Activated T-cell treated with anti-CD3 and anti-CD28 coated beads, Interleukin-2, amount 50 U/mL, for 4 hours (primary cell): ENCODE measurements around the gene PABPC3. TPM values are rescaled to one million over a fixed set of nuclear protein-coding genes. Genes with fewer than 3 reads are reported as not detected.

Source experiments
- ATAC-seq, 2 donors: fragments of 200-7000 bp; cut with Tn5 transposase; one replicate each; pipeline ENCODE4 v1.10.0; 2021
- DNase-seq: peaks from one replicate; pipeline ENCODE4 v3.0.0-alpha.2; 2020
- H3K27me3 Mint-ChIP-seq: one replicate; pipeline ENCODE4 v1.8.0; 2021; ENCODE audit warnings: low read depth, mixed read lengths
- H3K36me3 Mint-ChIP-seq: one replicate; pipeline ENCODE4 v1.8.0; 2022; ENCODE audit warnings: mixed read lengths; ENCODE audit not compliant: insufficient read depth
- H3K4me1 Mint-ChIP-seq: one replicate; pipeline ENCODE4 v1.8.0; 2021; ENCODE audit warnings: low read depth, mixed read lengths
- H3K4me3 Mint-ChIP-seq: one replicate; pipeline ENCODE4 v1.8.0; 2021; ENCODE audit warnings: mild to moderate bottlenecking, moderate library complexity, mixed read lengths
- H3K9me3 Mint-ChIP-seq: one replicate; pipeline ENCODE4 v1.8.0; 2021; ENCODE audit warnings: mixed read lengths
- total RNA-seq, 3 donors: library from RNA; stranded (reverse); gene quantifications; one replicate each; pipeline ENCODE4 v1.2.1, GENCODE V29; 2021

PABPC3 gene
- total RNA-seq = under 1 TPM; 0.32 to 0.38 (median 0.38) TPM

DNA sequence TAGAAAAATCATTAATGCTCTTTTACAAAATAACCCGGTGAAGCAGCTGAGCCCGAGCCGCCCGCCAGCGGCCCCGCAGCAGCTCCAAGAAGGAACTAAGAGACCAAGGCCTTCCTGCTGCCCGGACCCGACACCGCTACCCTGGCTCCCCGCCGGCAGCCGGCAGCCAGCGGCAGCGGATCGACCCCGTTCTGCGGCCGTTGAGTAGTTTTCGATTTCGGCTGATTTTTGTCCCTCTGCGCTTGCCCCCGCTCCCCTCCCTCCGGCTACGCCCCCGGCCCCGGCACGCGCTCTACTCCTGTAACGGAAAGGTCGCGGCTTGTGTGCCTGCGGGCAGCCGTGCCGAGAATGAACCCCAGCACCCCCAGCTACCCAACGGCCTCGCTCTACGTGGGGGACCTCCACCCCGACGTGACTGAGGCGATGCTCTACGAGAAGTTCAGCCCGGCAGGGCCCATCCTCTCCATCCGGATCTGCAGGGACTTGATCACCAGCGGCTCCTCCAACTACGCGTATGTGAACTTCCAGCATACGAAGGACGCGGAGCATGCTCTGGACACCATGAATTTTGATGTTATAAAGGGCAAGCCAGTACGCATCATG, at the start of gene PABPC3:
Gene PABPC3, plus strand, starts transcription at position 286 of the 603 bp plus-strand sequence. Its CDS starts 63 bp downstream, at position 349.
- Mint-ChIP-seq H3K4me1 (no peaks in the 10 kb centered on the region), H3K36me3 (no peaks in the 10 kb centered on the region), H3K4me3 (no peak within 1 kb of the TSS), H3K9me3 (no peaks in the 10 kb centered on the region), H3K27me3 (peaks cover 35% of the 10 kb centered on the region)
- ATAC-seq (no peak), DNase-seq (no peak)

DNA sequence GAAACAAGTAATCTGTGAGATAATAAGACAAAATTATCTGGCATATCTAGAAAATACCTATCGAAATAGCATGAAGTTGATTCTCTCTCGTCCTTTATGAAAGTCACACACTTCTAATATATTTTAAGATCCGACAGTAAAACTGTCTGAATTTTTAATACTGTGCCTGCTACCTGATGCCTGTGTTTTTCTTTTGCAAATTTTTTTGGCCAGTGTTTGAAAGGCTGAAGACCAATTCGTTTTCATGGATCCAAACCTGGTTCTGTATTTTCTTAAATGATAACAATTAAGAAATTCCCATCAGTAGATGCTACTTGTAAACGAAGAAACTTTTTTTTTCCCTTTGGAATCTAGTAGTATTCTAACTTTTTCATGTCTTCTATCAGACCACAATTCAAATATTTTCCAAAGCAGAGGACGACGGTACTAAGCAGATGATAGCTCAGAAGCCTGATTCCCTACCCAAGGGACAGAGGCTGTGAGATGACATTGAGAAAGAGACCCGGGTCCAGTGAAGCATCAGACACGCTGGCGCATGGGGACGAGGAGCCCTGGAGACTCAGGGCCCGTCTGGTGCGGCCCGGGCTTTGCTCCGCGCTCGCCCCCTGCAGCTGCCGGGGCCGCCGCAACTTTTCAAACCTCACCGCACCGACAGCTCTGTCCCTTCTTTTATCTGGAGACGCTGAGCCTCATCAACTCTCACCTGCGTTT, 49.5 kb upstream of the PABPC3 start:
- ATAC-seq (peak in 1 of 2 donors; percentile 30), DNase-seq (no peak)
- Mint-ChIP-seq H3K9me3 (peaks cover 8% of the 10 kb centered on the region), H3K36me3 (no peaks in the 10 kb centered on the region), H3K27me3 (peaks cover 51% of the 10 kb centered on the region), H3K4me1 (peaks cover 6% of the 10 kb centered on the region), H3K4me3 (no peak overlapping the region)

DNA sequence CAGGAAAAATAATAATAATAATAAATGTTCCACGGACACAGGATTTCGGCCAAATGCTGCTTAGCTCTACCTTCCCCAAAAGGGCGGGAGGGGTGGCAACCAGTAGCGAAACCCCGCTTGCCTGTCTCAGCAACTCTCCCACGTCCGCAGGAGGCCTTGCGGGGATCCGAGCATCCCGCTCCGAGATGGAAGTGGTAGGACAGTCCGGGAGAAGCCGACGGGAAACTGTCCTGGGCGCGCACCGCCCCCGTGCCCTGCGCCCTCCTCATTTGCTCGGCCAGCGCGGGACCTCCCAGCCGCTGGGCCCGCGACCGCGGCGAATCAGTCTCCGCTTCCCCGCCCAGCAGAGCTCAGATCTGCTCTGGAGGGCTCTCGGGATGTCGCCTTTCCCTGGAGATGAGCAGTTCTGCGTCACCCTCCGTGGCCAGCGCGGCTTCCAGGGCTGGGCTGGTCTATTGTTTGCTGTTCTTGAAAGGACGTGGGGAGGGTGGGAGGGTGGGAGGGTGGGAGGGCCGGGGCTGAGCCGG, 48.9 kb upstream of the PABPC3 start:
- no peaks in the 10 kb centered on the region for H3K36me3 Mint-ChIP-seq
- peaks cover 8% of the 10 kb centered on the region for H3K9me3 Mint-ChIP-seq
- no peak overlapping the region for H3K4me3 Mint-ChIP-seq
- peaks cover 46% of the 10 kb centered on the region for H3K27me3 Mint-ChIP-seq
- H3K4me1 Mint-ChIP-seq = peaks cover 6% of the 10 kb centered on the region
- ATAC-seq (peak in 1 of 2 donors; percentile 32), DNase-seq (no peak)

DNA sequence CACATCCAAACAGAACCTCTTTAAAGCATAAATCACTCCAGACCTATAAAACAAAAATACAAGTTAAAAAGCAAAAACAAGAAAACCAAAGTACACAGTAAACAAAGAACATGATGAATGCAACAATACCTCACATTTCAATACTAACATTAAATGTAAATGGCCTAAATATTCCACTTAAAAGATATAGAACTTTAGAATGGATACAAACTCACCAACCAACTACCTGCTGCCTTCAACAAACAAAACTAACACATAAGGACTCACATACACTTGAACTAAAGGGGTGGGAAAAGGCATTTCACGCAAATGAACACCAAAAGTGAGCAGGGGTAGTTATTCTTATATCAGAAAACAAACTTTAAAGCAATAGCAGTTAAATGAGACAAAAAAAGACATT, 44.9 kb upstream of the PABPC3 start:
- no peak for ATAC-seq
- no peak for DNase-seq
- peaks cover 8% of the 10 kb centered on the region for H3K9me3 Mint-ChIP-seq
- H3K4me3 Mint-ChIP-seq = no peak overlapping the region
- H3K36me3 Mint-ChIP-seq = no peaks in the 10 kb centered on the region
- peaks cover 6% of the 10 kb centered on the region for H3K4me1 Mint-ChIP-seq
- peaks cover 33% of the 10 kb centered on the region for H3K27me3 Mint-ChIP-seq

DNA sequence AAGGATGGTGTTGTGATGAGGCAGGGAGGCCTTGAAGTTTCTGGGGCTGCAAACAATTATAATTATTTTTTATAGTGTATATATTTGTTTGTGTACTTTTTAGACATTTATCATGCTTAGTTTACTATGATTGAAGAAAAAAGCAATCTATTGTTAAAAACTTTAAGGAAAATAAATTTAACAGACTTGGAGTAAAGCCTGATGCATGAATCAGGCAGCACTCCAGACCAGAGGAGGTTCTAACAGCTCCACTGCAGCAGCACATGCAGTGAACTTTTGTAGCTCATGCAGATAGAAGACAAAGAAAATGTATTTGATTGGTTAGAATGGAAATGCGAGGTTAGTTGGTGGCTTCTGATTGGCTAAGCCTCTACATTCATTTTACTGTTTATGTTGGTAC, 36.8 kb upstream of the PABPC3 start:
- H3K4me1 Mint-ChIP-seq = no peaks in the 10 kb centered on the region
- no peaks in the 10 kb centered on the region for H3K9me3 Mint-ChIP-seq
- ATAC-seq = no peak

DNA sequence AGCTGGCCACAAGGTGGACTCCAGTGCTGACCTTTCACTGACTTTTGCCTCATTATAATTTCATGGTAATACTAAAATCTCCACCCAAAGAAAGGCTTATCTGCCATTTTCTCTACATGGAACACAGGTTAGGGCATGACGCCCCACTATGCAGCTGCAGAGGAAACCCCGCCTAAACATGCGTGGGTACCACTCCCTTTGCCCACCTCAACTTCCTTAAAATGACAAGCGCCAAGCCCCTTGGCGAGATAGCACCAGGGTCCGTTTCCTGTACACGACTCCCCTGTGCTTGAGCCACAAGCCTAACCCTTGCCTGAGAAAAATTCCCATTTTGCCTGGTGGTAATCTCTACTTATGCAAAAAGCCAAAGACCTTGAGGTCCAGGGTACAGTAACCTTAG, 36.0 kb upstream of the PABPC3 start:
- Mint-ChIP-seq H3K4me1 (no peaks in the 10 kb centered on the region), H3K4me3 (no peak overlapping the region), H3K36me3 (no peaks in the 10 kb centered on the region), H3K9me3 (no peaks in the 10 kb centered on the region), H3K27me3 (peaks cover 11% of the 10 kb centered on the region)
- DNase-seq (no peak), ATAC-seq (no peak)

More for the DNA sequence above, 36.8 kb upstream of the PABPC3 start:
- Mint-ChIP-seq H3K27me3 (peaks cover 11% of the 10 kb centered on the region), H3K36me3 (no peaks in the 10 kb centered on the region), H3K4me3 (no peak overlapping the region)
- DNase-seq = no peak

DNA sequence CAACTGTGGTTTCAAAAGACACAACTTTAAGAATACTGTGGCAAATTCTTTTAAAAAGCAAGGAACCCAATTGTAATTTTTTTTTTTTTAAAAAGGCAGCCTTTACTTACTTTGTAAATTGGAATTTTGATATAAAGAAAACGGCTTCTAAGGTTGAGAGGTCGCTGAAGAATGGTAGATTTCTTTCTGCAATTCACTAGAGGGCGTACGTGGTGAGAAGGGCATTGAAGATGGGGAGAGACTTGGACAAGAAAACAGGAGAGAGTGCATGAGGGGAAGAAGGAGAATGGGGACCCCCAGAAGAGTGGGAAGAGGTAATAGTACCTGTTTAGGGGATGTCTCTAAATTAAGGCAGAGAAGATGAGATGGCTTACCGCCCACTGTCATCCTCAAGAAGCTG, 33.5 kb upstream of the PABPC3 start:
- Mint-ChIP-seq H3K9me3 (no peaks in the 10 kb centered on the region), H3K27me3 (peaks cover 12% of the 10 kb centered on the region), H3K4me3 (no peak overlapping the region), H3K4me1 (no peaks in the 10 kb centered on the region), H3K36me3 (no peaks in the 10 kb centered on the region)
- ATAC-seq = no peak
- no peak for DNase-seq

DNA sequence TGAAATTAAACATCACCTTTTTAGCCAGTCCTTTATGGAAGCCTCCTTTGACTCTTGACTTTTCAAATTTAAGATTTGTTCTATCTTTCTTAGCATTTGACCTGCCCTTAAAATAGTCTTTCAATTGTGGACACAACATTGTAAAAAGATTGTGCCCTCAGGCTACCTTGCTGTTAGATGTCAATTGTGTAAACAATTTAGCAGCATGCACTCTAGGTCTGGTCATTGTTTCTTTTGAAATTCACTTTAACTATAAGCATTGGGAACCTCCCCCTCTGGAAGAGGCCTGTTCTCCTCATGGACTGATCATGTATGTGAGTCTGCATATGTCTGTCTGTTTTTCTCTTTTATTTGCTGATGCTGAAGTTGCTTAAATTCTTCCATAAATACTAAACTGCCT, 31.5 kb upstream of the PABPC3 start:
- DNase-seq (no peak), ATAC-seq (no peak)
- no peaks in the 10 kb centered on the region for H3K4me1 Mint-ChIP-seq
- peaks cover 21% of the 10 kb centered on the region for H3K27me3 Mint-ChIP-seq
- H3K9me3 Mint-ChIP-seq = no peaks in the 10 kb centered on the region
- H3K36me3 Mint-ChIP-seq = no peaks in the 10 kb centered on the region
- no peak overlapping the region for H3K4me3 Mint-ChIP-seq

DNA sequence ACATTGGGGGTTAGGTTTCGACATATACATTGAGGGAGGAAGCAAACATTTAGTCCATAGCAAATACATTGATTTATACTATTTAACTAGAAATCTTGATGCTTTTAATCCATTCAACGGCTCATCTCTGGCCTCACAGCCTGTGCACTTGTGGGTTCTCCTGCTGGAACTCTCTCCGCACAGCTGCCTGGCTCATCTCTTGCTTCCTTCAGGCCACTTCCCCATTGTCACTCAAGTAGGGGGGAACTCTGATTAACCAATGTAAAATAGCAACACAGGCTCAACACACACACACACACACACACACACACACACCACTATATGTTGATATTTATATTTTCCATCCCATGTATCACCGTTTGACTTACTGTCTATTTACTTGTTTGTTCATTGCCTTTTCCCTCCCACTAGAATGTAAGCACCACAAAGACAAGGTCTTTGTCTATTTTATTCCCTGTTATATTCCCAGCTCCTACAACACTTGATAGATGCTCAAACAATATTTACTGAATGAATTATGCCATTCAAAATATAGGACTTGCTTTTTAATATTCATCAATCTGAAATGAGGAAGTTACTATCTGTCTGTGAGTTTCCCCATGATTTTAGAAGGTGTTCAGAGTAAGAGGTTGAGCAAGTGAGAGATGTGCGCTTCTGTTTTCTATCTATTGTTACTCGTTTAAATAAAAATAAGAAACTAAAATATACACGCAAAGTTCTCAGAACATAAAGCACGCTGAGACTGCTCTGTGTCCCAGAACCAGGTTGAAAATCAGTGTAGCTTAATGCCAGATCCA, 29.8 kb upstream of the PABPC3 start:
- H3K4me1 Mint-ChIP-seq = no peaks in the 10 kb centered on the region
- no peak for ATAC-seq
- H3K4me3 Mint-ChIP-seq = no peak overlapping the region
- no peaks in the 10 kb centered on the region for H3K36me3 Mint-ChIP-seq
- H3K27me3 Mint-ChIP-seq = peaks cover 31% of the 10 kb centered on the region
- DNase-seq = no peak
- H3K9me3 Mint-ChIP-seq = no peaks in the 10 kb centered on the region

DNA sequence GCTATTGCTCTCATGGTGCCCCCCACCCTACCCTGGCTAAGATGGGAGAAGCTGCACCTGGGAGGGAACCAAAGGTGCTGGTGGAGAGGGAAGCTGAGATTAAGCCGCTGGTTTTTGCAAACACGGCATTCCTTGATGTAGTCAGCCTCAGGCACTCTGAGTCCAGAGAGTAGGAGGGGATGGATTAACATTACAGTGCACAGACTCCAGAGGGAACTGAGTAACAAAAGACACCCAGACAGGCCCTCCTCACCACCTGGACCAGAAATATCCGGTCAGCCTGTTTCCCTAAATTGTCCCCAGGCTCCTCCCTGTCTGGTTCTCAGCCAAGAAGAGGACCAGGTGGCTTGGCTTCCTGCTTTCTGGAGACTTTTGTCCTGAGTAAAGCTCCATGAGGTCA, 28.9 kb upstream of the PABPC3 start:
- Mint-ChIP-seq H3K4me1 (no peaks in the 10 kb centered on the region), H3K9me3 (no peaks in the 10 kb centered on the region), H3K27me3 (peaks cover 33% of the 10 kb centered on the region), H3K4me3 (no peak overlapping the region), H3K36me3 (no peaks in the 10 kb centered on the region)
- ATAC-seq (no peak), DNase-seq (no peak)

DNA sequence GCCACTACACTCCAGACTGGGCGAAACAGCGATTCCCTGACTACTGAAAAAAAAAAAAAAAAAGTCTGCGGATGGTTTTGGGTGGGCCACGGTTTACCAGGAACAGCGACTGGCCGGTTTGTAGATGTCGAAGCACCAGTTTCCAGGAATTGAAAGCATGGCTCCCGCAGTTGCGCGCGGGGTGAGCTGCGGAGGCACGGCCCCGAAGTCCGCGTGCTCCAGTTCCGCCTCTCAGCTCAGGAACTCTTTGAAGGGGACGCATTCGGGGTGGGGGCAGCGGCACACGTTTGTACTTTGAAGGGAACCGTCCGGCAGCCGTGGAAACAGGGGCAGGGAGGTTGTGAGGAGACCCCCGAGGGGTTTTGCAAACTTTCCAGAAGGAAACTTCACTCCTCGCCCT, 27.1 kb upstream of the PABPC3 start:
- no peaks in the 10 kb centered on the region for H3K9me3 Mint-ChIP-seq
- DNase-seq (no peak), ATAC-seq (no peak)
- no peaks in the 10 kb centered on the region for H3K4me1 Mint-ChIP-seq
- peaks cover 27% of the 10 kb centered on the region for H3K27me3 Mint-ChIP-seq
- H3K36me3 Mint-ChIP-seq = no peaks in the 10 kb centered on the region
- no peak overlapping the region for H3K4me3 Mint-ChIP-seq

DNA sequence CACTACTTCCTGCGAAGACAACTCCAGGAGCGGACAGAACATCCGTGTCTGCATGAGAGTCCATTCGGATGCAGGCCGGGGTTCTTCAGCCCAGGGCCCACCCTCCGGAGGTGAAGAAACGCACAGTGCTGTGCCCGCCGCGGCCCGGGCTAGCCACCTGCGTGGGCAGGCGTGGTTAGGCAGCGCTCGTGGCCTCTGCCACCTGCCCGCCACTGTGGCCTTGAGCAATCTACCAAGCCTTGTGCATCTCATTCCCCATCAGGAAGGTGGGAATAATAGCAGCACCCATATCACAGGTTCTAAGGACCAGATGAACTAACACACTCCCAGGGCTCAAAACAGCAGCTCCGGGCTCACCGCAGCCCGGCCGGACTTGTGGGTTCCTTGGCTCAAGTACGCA, 26.7 kb upstream of the PABPC3 start:
- no peaks in the 10 kb centered on the region for H3K9me3 Mint-ChIP-seq
- no peaks in the 10 kb centered on the region for H3K4me1 Mint-ChIP-seq
- no peaks in the 10 kb centered on the region for H3K36me3 Mint-ChIP-seq
- ATAC-seq (no peak), DNase-seq (no peak)
- peaks cover 27% of the 10 kb centered on the region for H3K27me3 Mint-ChIP-seq
- H3K4me3 Mint-ChIP-seq = no peak overlapping the region

DNA sequence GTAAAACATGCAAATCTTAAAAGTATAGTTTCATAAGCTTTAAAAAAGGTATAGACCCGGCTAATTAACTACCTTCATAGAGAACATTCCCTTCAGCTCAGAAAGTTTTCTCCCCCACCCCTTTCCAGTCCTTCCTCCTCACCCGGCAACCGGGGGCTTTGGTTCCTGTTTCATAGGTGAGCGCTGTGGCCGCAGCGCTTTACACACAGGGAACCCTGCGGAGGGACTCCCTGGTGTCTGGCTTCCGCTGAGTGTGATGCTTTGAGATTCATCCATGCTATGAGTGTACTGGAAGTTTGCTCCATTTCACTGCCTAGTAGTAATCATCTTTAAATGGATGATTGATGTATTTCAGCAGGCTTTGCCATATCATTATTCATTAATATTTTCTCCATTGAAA, 26.0 kb upstream of the PABPC3 start:
- Mint-ChIP-seq H3K27me3 (peaks cover 27% of the 10 kb centered on the region), H3K36me3 (no peaks in the 10 kb centered on the region), H3K4me3 (no peak overlapping the region), H3K9me3 (no peaks in the 10 kb centered on the region), H3K4me1 (no peaks in the 10 kb centered on the region)
- DNase-seq (no peak), ATAC-seq (no peak)

DNA sequence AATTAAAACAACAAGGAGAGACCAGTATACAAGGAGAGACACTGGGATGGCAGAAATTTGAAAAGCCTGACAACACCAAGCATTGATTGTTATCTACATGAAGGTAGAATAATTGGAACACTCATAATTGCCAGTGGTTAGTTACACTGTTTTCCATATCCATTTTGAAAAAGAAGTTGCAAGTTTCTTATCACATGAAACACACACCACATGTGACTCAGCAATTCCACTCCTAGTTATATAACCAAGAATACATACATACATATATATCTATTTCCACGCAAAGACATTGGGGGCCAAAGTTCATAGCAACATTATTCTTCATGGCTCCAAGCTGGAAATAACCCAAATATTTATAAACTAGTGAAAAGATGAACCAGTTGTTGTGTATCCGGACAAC, 15.2 kb upstream of the PABPC3 start:
- Mint-ChIP-seq H3K4me3 (no peak overlapping the region), H3K27me3 (peaks cover 6% of the 10 kb centered on the region), H3K4me1 (no peaks in the 10 kb centered on the region), H3K36me3 (no peaks in the 10 kb centered on the region), H3K9me3 (no peaks in the 10 kb centered on the region)
- DNase-seq (no peak), ATAC-seq (no peak)
